Lower lobe of right lung (tissue), 2 donors: ENCODE results near the gene SLC29A4. TPM values are rescaled to one million over a fixed set of nuclear protein-coding genes. Genes with fewer than 3 reads are reported as not detected.
"Not testable (repeated sequence)": the region's sequence is repeated elsewhere in the genome, so short reads cannot be mapped to it uniquely, and the experiment has no call there.

Experiments used
- ATAC-seq, 2 donors: fragments of 200-7000 bp; cut with Tn5 transposase; one replicate each; pipeline ENCODE4 v1.9.1; 2020 to 2022; ENCODE audit warnings: mild to moderate bottlenecking in 2 of 2, moderate library complexity in 2 of 2
- DNase-seq: peaks from one replicate; pipeline ENCODE4 v3.0.0-alpha.2; 2020
- H3K27ac ChIP-seq: fragments of 200-600 bp; one replicate; pipeline ENCODE4 v1.8.0; 2022
- H3K27me3 ChIP-seq: fragments of 200-600 bp; one replicate; pipeline ENCODE4 v1.8.0; 2022; ENCODE audit warnings: low read depth
- H3K36me3 ChIP-seq: fragments of 200-600 bp; one replicate; pipeline ENCODE4 v1.8.0; 2022; ENCODE audit warnings: mild to moderate bottlenecking
- H3K4me1 ChIP-seq: fragments of 200-600 bp; one replicate; pipeline ENCODE4 v1.8.0; 2022
- H3K4me3 ChIP-seq: fragments of 200-600 bp; one replicate; pipeline ENCODE4 v1.8.0; 2022; ENCODE audit warnings: mild to moderate bottlenecking
- H3K9me3 ChIP-seq: fragments of 200-600 bp; one replicate; pipeline ENCODE4 v1.8.0; 2022
- CTCF ChIP-seq: fragments of 200-600 bp; IDR thresholded peaks from one replicate; pipeline ENCODE4 v1.8.0; 2022; ENCODE audit warnings: antibody characterized with exemption, mild to moderate bottlenecking
- intact Hi-C: fragments of 100-400 bp; cut with DNase I; formaldehyde crosslinking; loops from one replicate; pipeline ENCODE4 v1.11.0; 2022
- total RNA-seq: library from RNA; stranded (reverse); fragmentation: NEBNext Ultra II Directional; extraction: Animal tissue kit (Norgen Biotek cat#: 25700); gene quantifications from one replicate; pipeline ENCODE4 v1.2.1, GENCODE V29; 2021
- donor health status: DM: no; HTN: yes; CAD: no; lungs with severe emphysema.

Gene SLC29A4
- total RNA-seq, 1 donor from 2014 or later = 2.7 TPM

- Histone ChIP-seq H3K9me3 (no peaks in the 10 kb centered on the region), H3K4me1 (peaks cover 7% of the 10 kb centered on the region), H3K36me3 (no peaks in the 10 kb centered on the region), H3K27me3 (peaks cover 11% of the 10 kb centered on the region), H3K4me3 (peak overlapping the region; percentile 47), H3K27ac (no peak overlapping the region)
- ATAC-seq (peak; percentile 37 to 56), DNase-seq (no peak)
- TF ChIP-seq CTCF = no peak
- intact Hi-C loops = no loop called here
These were observed 919 bp downstream of the SLC29A4 start for GRCh38 chr7:5283421-5284303.

DNA sequence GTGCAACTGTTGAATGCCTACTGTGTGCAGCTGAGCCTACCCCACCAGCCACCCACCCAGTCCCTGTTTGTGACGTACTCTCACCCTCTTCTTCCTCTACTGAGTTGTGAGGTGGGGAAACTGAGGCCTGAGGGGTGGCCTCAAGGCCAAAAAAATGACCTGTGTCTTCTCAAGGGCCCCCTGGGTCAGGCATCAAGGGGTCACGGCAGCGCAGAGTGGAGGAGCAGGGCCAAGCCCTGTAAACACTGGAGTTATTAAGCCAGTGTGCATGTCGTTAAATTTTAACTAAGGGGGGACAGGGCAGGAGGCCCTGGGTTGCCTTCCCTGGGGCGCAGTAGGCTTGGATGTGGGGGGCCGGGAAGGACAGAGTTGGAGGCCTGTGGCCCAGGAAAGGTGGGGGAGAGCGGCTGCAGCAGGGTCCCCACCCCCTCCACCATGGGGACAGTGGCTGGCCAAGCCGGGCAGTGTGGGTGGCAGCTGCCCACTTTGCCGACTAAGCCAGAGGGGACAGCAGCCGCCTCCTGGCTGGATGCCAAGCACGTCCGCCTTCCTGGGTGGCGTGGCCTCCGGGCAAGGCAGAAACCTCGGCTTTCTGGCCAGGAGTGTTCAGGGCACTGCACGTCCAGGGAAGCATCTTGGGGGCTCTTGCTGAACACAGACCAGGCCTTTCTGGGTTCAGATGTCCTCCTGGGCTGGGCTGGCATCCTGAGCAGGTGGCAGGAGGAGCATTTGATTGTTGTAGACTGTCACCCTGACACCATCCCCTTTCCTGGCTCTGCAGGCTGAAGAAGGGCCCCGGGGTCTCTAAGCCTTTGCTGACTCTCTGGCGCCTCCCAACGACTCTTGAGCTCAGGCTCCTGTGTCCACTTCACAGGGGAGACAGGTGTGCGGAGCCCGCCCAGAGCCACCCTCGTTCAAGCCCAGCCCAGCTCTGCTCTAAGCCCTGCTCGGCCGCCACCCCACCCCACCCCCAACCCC is 1.9 kb downstream of the SLC29A4 start:
- Histone ChIP-seq H3K4me1 (peaks cover 7% of the 10 kb centered on the region), H3K4me3 (no peak overlapping the region), H3K27me3 (peaks cover 11% of the 10 kb centered on the region), H3K36me3 (no peaks in the 10 kb centered on the region), H3K27ac (no peak overlapping the region), H3K9me3 (no peaks in the 10 kb centered on the region)
- intact Hi-C loops = no loop called here
- no peak for TF ChIP-seq CTCF
- DNase-seq = peak; percentile 69
- ATAC-seq = peak; percentile 53 to 61

GRCh38 chr7:5286933-5287332 is 4.2 kb downstream of the SLC29A4 start:
- no peak overlapping the region for H3K4me3 ChIP-seq
- intact Hi-C loops = no loop called here
- no peaks in the 10 kb centered on the region for H3K9me3 ChIP-seq
- H3K36me3 ChIP-seq = no peaks in the 10 kb centered on the region
- no peak for TF ChIP-seq CTCF
- peaks cover 11% of the 10 kb centered on the region for H3K27me3 ChIP-seq
- H3K27ac ChIP-seq = no peak overlapping the region
- peaks cover 7% of the 10 kb centered on the region for H3K4me1 ChIP-seq
- ATAC-seq (no peak), DNase-seq (no peak)

GRCh38 chr7:5287373-5287772 is 4.6 kb downstream of the SLC29A4 start:
- intact Hi-C loops, DNase-seq, H3K36me3 ChIP-seq, H3K9me3 ChIP-seq, ATAC-seq, H3K4me1 ChIP-seq, H3K27ac ChIP-seq, H3K4me3 ChIP-seq: not testable (repeated sequence)
- peaks cover 11% of the 10 kb centered on the region for H3K27me3 ChIP-seq

DNA sequence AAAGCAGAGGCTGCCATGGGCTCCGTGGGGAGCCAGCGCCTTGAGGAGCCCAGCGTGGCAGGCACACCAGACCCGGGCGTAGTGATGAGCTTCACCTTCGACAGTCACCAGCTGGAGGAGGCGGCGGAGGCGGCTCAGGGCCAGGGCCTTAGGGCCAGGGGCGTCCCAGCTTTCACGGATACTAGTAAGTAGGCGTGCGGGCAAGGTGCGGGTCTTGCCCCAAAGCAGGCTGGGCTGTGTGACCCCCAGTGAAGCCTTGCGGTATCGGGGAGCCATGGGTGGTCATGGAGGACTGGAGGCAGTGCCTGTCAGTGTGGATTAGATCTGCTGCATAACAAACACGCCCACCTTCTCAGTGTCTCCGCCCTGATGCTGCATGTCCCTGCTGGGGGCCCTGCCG is 5.1 kb downstream of the SLC29A4 start:
- H3K27me3 ChIP-seq = peaks cover 11% of the 10 kb centered on the region
- H3K27ac ChIP-seq = no peak overlapping the region
- DNase-seq (no peak), ATAC-seq (no peak)
- no peak for TF ChIP-seq CTCF
- H3K4me1 ChIP-seq = peaks cover 7% of the 10 kb centered on the region
- no peak overlapping the region for H3K4me3 ChIP-seq
- intact Hi-C loops = no loop called here
- no peaks in the 10 kb centered on the region for H3K9me3 ChIP-seq
- no peaks in the 10 kb centered on the region for H3K36me3 ChIP-seq

GRCh38 chr7:5288560-5288959 is 5.8 kb downstream of the SLC29A4 start:
- DNase-seq, H3K36me3 ChIP-seq, H3K4me1 ChIP-seq, intact Hi-C loops, H3K4me3 ChIP-seq, H3K27me3 ChIP-seq, H3K27ac ChIP-seq, ATAC-seq, H3K9me3 ChIP-seq: not testable (repeated sequence)
